OCI-LY7 (cell line): ENCODE measurements around the gene BCKDHB. TPM values are rescaled to one million over a fixed set of nuclear protein-coding genes. Genes with fewer than 3 reads are reported as not detected.

Experiments used
- BruUV-seq: library from RNA; stranded (reverse); fragments of 400-500 nt; replicated peaks from 2 replicates; lab custom pipeline; 2021; lab: Mats Ljungman, UMichigan
- CTCF ChIA-PET: fragments of 300-600 bp; sonication (Branson Sonifier 250); formaldehyde crosslinking; loops from one replicate; lab custom pipeline; 2022; ENCODE audit warnings: antibody characterized with exemption; ENCODE audit not compliant: unreplicated experiment; lab: Charles Lee
- POLR2A ChIA-PET: fragments of 300-600 bp; sonication (Branson Sonifier 250); formaldehyde crosslinking; loops from one replicate; lab custom pipeline; 2022; ENCODE audit warnings: antibody characterized with exemption; lab: Charles Lee
- DNase-seq: peaks from one replicate; pipeline ENCODE4 v3.0.0-alpha.2; 2015; ENCODE audit warnings: low spot score
- H2AFZ ChIP-seq: fragments of 200-600 bp; sonication (generic), shearing (Covaris generic); 2 replicates; pipeline ENCODE4 v1.6.1; 2014; ENCODE audit warnings: mild to moderate bottlenecking, antibody characterized with exemption, low read length, moderate library complexity
- H3K27ac ChIP-seq: fragments of 200-600 bp; sonication (generic); 2 replicates; pipeline ENCODE4 v1.5.1; 2014; ENCODE audit warnings: mixed run types, low read depth, mild to moderate bottlenecking, moderate library complexity, low read length, inconsistent platforms; ENCODE audit not compliant: poor library complexity, severe bottlenecking
- H3K36me3 ChIP-seq: fragments of 200-600 bp; sonication (generic); 2 replicates; pipeline ENCODE4 v1.6.1; 2014; ENCODE audit warnings: mild to moderate bottlenecking, antibody characterized with exemption, low read length, moderate library complexity, mixed read lengths; ENCODE audit not compliant: insufficient read depth
- H3K4me1 ChIP-seq: fragments of 200-600 bp; sonication (generic); 2 replicates; pipeline ENCODE4 v1.5.1; 2014; ENCODE audit warnings: mild to moderate bottlenecking, low read length; ENCODE audit not compliant: insufficient read depth, poor library complexity, severe bottlenecking
- H3K4me2 ChIP-seq: fragments of 200-600 bp; sonication (generic); 2 replicates; pipeline ENCODE4 v1.6.1; 2014; ENCODE audit warnings: mild to moderate bottlenecking, low read length
- H3K4me3 ChIP-seq: fragments of 200-600 bp; sonication (generic); 2 replicates; pipeline ENCODE4 v1.5.1; 2014; ENCODE audit warnings: mild to moderate bottlenecking, low read depth, low read length; ENCODE audit not compliant: poor library complexity, severe bottlenecking
- H3K79me2 ChIP-seq: fragments of 200-600 bp; sonication (generic); 2 replicates; pipeline ENCODE4 v1.6.1; 2016; ENCODE audit warnings: low read depth, mild to moderate bottlenecking, low read length, moderate library complexity, mixed read lengths; ENCODE audit not compliant: insufficient read depth
- H3K9me2 ChIP-seq: fragments of 200-600 bp; sonication (generic); 2 replicates; pipeline ENCODE4 v1.6.1; 2016; ENCODE audit warnings: mild to moderate bottlenecking, low read length, mixed read lengths; ENCODE audit not compliant: insufficient read depth
- H3K9me3 ChIP-seq: fragments of 200-600 bp; sonication (generic); 2 replicates; pipeline ENCODE4 v1.6.1; 2014; ENCODE audit warnings: mild to moderate bottlenecking, mixed run types, low read length, mixed read lengths
- H4K20me1 ChIP-seq: fragments of 200-600 bp; sonication (generic); 2 replicates; pipeline ENCODE4 v1.6.1; 2014; ENCODE audit warnings: mild to moderate bottlenecking, antibody characterized with exemption, low read length, moderate library complexity, mixed read lengths; ENCODE audit not compliant: insufficient read depth
- EZH2phosphoT487 ChIP-seq: fragments of 200-600 bp; sonication (generic); IDR thresholded peaks from 2 replicates; pipeline ENCODE4 v1.6.1; 2018; ENCODE audit warnings: low read depth, borderline replicate concordance, mild to moderate bottlenecking, mixed run types, antibody characterized with exemption, low read length, moderate library complexity, mixed read lengths
- intact Hi-C: fragments of 100-400 bp; cut with micrococcal nuclease; formaldehyde crosslinking; loops from one replicate; pipeline ENCODE4 v1.10.0; 2022; ENCODE audit not compliant: unreplicated experiment
- total RNA-seq, 2 experiments: library from RNA; depleted of rRNA in 1 of 2; stranded (reverse); fragments of >200 nt in 1 of 2; shearing (Covaris generic) in 1 of 2; gene quantifications; 2 replicates each; pipeline ENCODE4 v1.2.3, GENCODE V29; 2014 to 2022
- TF ChIP-seq, protein P1 (sequence below): fragments of 200-600 bp; sonication (generic); conservative IDR thresholded peaks from 2 replicates; pipeline ENCODE4 v1.5.1; 2014; ENCODE audit warnings: mild to moderate bottlenecking, antibody characterized with exemption, low read length, moderate library complexity, mixed read lengths

The BCKDHB gene
- total RNA-seq, 2 experiments from 2014 or later = 25.7 to 30.3 TPM

DNA sequence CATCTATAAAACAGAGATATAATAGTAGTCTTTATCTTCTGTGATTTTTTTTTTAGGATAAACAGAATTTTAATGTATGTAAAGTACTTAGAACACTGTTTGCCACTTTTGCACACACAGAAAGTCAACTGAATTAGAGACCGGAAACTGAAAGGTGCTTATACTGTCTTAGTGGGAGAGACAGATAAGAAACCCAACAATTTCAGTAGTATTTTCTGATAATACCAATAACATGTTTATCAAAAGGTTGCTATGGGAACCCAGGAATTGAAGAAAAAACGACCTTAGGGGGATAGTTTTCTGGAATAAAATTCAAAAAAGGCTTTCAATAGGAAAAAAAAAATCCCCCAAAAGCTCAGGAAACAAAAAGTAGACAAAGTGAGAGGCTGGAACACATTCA lies 138.6 kb downstream of the BCKDHB start:
- no peak for TF ChIP-seq EZH2phosphoT487
- TF ChIP-seq, protein P1, sequence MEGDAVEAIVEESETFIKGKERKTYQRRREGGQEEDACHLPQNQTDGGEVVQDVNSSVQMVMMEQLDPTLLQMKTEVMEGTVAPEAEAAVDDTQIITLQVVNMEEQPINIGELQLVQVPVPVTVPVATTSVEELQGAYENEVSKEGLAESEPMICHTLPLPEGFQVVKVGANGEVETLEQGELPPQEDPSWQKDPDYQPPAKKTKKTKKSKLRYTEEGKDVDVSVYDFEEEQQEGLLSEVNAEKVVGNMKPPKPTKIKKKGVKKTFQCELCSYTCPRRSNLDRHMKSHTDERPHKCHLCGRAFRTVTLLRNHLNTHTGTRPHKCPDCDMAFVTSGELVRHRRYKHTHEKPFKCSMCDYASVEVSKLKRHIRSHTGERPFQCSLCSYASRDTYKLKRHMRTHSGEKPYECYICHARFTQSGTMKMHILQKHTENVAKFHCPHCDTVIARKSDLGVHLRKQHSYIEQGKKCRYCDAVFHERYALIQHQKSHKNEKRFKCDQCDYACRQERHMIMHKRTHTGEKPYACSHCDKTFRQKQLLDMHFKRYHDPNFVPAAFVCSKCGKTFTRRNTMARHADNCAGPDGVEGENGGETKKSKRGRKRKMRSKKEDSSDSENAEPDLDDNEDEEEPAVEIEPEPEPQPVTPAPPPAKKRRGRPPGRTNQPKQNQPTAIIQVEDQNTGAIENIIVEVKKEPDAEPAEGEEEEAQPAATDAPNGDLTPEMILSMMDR = no peak
- ChIA-PET POLR2A (no interaction called here), CTCF (no interaction called here)
- intact Hi-C loops = no loop called here
- Histone ChIP-seq H3K4me1 (no peaks in the 10 kb centered on the region), H2AFZ (no peak overlapping the region), H3K4me3 (no peak overlapping the region), H3K9me3 (no peaks in the 10 kb centered on the region), H3K4me2 (no peak overlapping the region), H3K36me3 (no peaks in the 10 kb centered on the region), H3K79me2 (no peaks in the 10 kb centered on the region), H3K9me2 (no peaks in the 10 kb centered on the region), H3K27ac (no peak overlapping the region), H4K20me1 (no peaks in the 10 kb centered on the region)
- BruUV-seq = no TSS peak
- DNase-seq = no peak

DNA sequence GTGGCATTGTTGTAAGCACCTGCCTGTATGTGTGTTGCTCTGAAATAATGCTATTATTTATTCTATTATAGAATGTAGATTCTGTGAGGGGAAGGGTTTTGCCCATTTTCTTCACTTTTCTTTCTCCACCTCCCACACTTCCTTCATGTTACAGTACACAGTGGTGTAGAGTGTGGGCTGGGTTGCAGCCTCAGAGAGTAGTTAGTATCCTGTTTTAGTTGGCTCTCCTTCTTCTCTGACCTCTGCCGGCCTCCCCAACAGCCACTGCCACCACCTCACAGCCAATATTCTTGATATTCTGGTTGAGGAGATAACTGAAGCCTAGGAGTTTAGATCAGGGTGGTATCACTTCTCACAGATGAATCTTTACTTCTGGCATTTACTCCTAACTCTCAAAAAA lies 143.4 kb downstream of the BCKDHB start:
- ChIA-PET CTCF (no interaction called here), POLR2A (no interaction called here)
- Histone ChIP-seq H3K9me3 (no peaks in the 10 kb centered on the region), H2AFZ (no peak overlapping the region), H3K27ac (no peak overlapping the region), H3K4me1 (no peaks in the 10 kb centered on the region), H3K4me3 (no peak overlapping the region), H3K36me3 (no peaks in the 10 kb centered on the region), H3K4me2 (no peak overlapping the region), H4K20me1 (no peaks in the 10 kb centered on the region), H3K79me2 (no peaks in the 10 kb centered on the region), H3K9me2 (no peaks in the 10 kb centered on the region)
- no TSS peak for BruUV-seq
- DNase-seq = no peak
- TF ChIP-seq, protein P1 = no peak
- TF ChIP-seq EZH2phosphoT487 = no peak
- intact Hi-C loops = no loop called here

DNA sequence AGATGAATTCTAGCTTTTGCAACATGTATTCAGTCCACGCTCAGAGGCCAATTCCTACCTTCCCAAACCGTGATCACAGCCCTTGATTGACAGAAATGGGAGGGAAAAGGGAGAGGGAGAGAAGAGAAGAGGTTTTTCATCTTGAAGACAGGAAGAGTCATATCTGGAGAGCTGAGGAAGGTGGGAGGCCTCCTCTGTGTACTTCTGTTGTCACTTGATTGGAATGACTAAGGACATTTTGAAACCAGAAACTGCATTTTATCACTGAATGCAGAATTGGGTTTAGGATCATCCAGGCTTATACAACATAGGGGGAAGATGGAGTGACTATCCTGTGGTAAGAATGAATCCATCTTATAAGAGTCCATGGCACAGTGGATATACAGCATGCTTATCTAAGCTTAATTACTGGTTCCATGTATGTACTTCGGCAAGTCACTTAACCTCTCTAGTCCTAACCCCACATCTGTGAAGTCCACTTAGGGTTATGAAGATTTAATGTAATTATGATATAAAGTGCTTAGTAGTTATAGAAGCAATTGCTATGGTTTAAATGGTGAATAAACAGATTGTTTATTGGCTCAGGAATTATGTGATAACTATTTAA lies 144.0 kb downstream of the BCKDHB start:
- ChIA-PET POLR2A (interaction anchor here (0.6 to 0.7 kb wide), 2 partner anchors 330 to 700 kb away, joined by 3 read pairs; no protein-coding TSS in a partner anchor), CTCF (no interaction called here)
- H3K79me2 ChIP-seq = no peaks in the 10 kb centered on the region
- no peaks in the 10 kb centered on the region for H3K9me3 ChIP-seq
- no peaks in the 10 kb centered on the region for H3K4me1 ChIP-seq
- intact Hi-C loops = no loop called here
- no peak for TF ChIP-seq EZH2phosphoT487
- TF ChIP-seq, protein P1 = no peak
- H3K4me3 ChIP-seq = no peak overlapping the region
- H3K4me2 ChIP-seq = no peak overlapping the region
- H2AFZ ChIP-seq = no peak overlapping the region
- BruUV-seq = no TSS peak
- no peaks in the 10 kb centered on the region for H3K9me2 ChIP-seq
- no peak overlapping the region for H3K27ac ChIP-seq
- DNase-seq = no peak
- H4K20me1 ChIP-seq = no peaks in the 10 kb centered on the region
- no peaks in the 10 kb centered on the region for H3K36me3 ChIP-seq
